ENCODE results near the gene KLHL3. TPM values are rescaled to one million over a fixed set of nuclear protein-coding genes. Genes with fewer than 3 reads are reported as not detected.

Gene KLHL3
- total RNA-seq, 3 donors from 2014 or later: 4.2 to 6.7 (median 5.4) TPM

DNA sequence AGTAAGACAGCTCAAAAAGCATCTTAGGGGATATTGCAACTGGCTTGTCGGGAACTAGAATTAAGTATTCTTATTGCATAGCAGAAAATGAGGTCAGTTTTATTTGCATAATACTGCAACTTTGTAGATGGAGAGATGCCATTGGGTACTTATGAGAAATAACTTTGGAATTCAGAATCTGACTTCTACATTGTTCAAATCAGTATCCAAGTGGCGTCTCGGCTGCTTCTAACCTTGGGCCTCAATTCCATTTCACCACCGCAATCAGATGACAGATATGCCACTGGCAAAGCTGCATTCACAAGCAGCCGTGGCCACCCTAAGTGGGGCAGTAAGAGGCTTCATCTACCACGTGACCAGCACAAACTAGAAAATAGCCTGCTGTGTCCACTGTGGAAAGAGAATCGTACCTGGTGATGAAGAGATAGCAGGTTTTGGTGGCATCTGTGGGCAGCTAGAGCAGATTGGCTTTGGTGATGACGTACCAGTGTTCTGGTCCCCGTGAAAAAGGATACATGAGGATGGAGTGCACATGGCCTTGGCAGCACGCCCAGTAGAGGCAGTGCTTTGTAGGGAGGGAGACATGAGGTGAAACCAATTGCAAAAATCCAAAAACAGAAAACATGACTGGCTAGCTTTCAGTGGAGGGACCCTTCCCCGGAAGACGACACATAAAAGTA, 116.6 kb downstream of the KLHL3 start:
- no peak overlapping the region for H3K4me3 ChIP-seq
- no peaks in the 10 kb centered on the region for H3K36me3 ChIP-seq (ENCODE audit: low read depth)
- intact Hi-C loops (cut with DNase I, micrococcal nuclease): no loop called here
- H3K4me1 ChIP-seq (ENCODE audit: low read depth): no peaks in the 10 kb centered on the region
- H3K9me3 ChIP-seq: no peaks in the 10 kb centered on the region
- ATAC-seq (no peak), DNase-seq (peak in 1 of 3 donors; percentile 7)
- TF ChIP-seq, protein P1, sequence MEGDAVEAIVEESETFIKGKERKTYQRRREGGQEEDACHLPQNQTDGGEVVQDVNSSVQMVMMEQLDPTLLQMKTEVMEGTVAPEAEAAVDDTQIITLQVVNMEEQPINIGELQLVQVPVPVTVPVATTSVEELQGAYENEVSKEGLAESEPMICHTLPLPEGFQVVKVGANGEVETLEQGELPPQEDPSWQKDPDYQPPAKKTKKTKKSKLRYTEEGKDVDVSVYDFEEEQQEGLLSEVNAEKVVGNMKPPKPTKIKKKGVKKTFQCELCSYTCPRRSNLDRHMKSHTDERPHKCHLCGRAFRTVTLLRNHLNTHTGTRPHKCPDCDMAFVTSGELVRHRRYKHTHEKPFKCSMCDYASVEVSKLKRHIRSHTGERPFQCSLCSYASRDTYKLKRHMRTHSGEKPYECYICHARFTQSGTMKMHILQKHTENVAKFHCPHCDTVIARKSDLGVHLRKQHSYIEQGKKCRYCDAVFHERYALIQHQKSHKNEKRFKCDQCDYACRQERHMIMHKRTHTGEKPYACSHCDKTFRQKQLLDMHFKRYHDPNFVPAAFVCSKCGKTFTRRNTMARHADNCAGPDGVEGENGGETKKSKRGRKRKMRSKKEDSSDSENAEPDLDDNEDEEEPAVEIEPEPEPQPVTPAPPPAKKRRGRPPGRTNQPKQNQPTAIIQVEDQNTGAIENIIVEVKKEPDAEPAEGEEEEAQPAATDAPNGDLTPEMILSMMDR (IDR thresholded peaks at IDR 0.05): no peak

DNA sequence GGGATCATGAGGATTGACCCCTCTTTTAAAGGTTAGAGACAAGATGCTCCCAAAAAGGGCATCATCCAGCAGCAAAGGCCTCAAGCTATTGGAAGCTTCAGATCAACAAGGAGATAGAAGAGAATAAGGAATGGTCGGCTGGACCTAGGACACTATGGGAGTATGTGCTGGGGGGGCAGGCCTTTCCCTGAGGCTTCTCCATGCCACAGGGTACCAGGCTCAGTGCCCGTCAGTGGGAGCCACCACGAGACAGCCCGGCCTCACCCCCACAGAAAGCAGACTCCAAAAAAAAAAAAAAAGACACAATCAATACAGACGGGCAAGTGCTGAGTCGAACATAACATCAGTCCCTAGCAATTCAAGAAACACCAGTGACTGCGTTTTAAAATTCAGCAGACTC, 117.4 kb downstream of the KLHL3 start:
- Histone ChIP-seq H3K4me3 (no peak overlapping the region), H3K9me3 (no peaks in the 10 kb centered on the region), H3K4me1 (ENCODE audit: low read depth) (no peaks in the 10 kb centered on the region), H3K36me3 (ENCODE audit: low read depth) (no peaks in the 10 kb centered on the region)
- DNase-seq (no peak), ATAC-seq (no peak)
- intact Hi-C loops (cut with DNase I, micrococcal nuclease): no loop called here
- TF ChIP-seq, protein P1 (IDR thresholded peaks at IDR 0.05): no peak

DNA sequence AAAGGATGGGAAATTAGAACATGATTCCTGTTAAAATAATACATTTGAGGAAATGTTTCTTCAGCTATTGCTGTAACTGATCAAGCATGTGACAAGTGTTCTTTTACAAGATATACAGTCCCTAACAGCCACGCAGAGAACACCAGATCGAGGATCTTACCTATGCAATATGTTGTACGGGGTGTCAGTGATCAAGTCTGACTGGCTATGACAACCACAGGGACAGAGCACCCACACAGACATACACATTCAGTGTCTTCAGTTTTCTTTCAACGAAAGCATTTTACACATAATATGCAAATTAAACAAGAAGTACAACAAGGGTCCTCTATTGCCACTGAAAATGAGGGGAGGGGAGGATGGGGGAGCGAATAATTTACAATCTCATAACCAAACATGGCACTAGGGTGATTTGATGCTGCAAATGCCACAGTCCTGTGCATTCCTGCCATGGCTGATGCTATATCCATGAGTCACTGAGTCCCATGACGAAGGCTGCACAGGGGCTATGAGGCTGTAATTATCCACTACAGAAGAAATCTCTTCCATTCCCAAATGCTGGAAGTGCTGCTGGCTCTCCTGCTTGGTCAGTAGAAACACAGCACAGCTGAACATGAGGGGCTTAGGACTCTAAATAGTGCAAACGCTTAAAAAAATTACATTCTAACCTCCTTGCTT, 118.2 kb downstream of the KLHL3 start:
- no peaks in the 10 kb centered on the region for H3K9me3 ChIP-seq
- no peak overlapping the region for H3K4me3 ChIP-seq
- H3K4me1 ChIP-seq (ENCODE audit: low read depth): no peaks in the 10 kb centered on the region
- no peak for DNase-seq
- H3K36me3 ChIP-seq (ENCODE audit: low read depth): no peaks in the 10 kb centered on the region
- intact Hi-C loops (cut with DNase I, micrococcal nuclease): no loop called here
- TF ChIP-seq, protein P1 (IDR thresholded peaks at IDR 0.05): no peak
- ATAC-seq: no peak

DNA sequence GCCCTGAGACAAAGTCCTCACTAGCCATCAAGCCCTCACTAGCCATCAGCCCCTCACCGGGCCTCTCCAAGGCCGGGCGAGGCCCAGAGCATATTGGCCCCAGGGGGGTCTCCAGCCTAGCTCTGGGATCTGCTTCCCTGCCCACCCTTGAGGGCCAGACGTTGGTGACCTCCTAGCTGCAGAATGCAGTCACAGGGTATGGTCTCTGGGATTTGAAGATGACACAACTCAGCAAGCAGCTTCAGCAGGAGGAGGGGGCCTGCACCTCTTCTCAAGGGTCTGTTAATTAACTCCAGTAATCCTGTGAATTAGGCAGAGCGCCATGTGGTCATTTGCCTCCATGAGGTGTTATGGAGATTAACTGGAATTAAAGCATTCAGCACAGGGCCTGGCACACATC, 119.8 kb downstream of the KLHL3 start:
- Histone ChIP-seq H3K4me3 (no peak overlapping the region), H3K36me3 (ENCODE audit: low read depth) (no peaks in the 10 kb centered on the region), H3K9me3 (no peaks in the 10 kb centered on the region), H3K4me1 (ENCODE audit: low read depth) (no peaks in the 10 kb centered on the region)
- DNase-seq (no peak), ATAC-seq (no peak)
- TF ChIP-seq, protein P1 (IDR thresholded peaks at IDR 0.05): no peak
- intact Hi-C loops (cut with DNase I, micrococcal nuclease): no loop called here

DNA sequence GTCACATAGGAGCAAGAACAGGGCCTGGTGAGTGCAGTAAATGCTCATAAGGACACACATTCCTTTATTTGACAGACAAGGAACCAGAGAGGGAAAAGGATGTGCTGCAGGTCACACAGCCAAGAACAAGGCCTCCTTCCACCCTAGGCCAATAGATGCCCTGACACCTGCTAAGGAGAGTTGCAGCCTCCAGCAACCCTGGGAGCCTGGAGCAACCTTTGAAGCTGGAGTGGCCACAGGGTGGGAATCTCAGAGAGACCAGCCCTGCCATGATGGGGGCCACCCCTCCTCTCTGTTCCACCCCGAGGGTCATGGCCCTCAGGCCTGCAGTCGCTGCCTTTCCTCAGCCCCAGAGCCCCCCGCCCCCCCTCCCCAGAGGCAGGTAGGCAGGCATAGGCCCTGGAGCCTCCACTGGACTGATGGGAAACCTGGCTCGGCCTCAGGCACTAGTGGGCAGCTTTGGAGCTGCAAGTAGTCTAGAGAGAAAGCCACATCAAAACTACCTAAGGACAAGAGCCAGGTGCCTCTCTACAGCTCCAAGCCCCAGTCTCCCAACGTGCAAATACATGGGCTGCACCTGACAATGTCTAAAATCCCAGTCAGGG, 120.6 kb downstream of the KLHL3 start:
- Histone ChIP-seq H3K36me3 (ENCODE audit: low read depth) (no peaks in the 10 kb centered on the region), H3K4me3 (no peak overlapping the region), H3K4me1 (ENCODE audit: low read depth) (no peaks in the 10 kb centered on the region), H3K9me3 (no peaks in the 10 kb centered on the region)
- ATAC-seq: no peak
- TF ChIP-seq, protein P1 (IDR thresholded peaks at IDR 0.05): no peak
- intact Hi-C loops (cut with DNase I, micrococcal nuclease): no loop called here
- DNase-seq: no peak

All from mucosa of descending colon (tissue), 3 donors.